ENCODE measurements around the gene SLC22A2. TPM values are rescaled to one million over a fixed set of nuclear protein-coding genes. Genes with fewer than 3 reads are reported as not detected.

Gene SLC22A2
- total RNA-seq, 2 donors from 2014 or later = not detected

GRCh38 chr6:160282444-160282843 is 23.8 kb upstream of the SLC22A2 start:
- no peak overlapping the region for H3K4me3 Mint-ChIP-seq
- no peak for ATAC-seq
- no peaks in the 10 kb centered on the region for H3K36me3 Mint-ChIP-seq (ENCODE audit: low read depth)
- DNase-seq = no peak
- no peaks in the 10 kb centered on the region for H3K9me3 ChIP-seq (ENCODE audit: control insufficient read depth, low read length, poor library complexity, severe bottlenecking)
- no peak overlapping the region for H3K27ac Mint-ChIP-seq
- peaks cover 3% of the 10 kb centered on the region for H3K4me1 Mint-ChIP-seq
- H3K27me3 Mint-ChIP-seq = peaks cover 20% of the 10 kb centered on the region

- no peaks in the 10 kb centered on the region for H3K36me3 Mint-ChIP-seq (ENCODE audit: low read depth)
- DNase-seq (no peak), ATAC-seq (no peak)
- H3K27me3 Mint-ChIP-seq = no peaks in the 10 kb centered on the region
- no peak overlapping the region for H3K4me3 Mint-ChIP-seq
- H3K9me3 ChIP-seq (ENCODE audit: control insufficient read depth, low read length, poor library complexity, severe bottlenecking) = no peaks in the 10 kb centered on the region
- peaks cover 3% of the 10 kb centered on the region for H3K4me1 Mint-ChIP-seq
- no peak overlapping the region for H3K27ac Mint-ChIP-seq
Observed at GRCh38 chr6:160279850-160280249, 21.2 kb upstream of the SLC22A2 start.

- DNase-seq (no peak), ATAC-seq (no peak)
- Mint-ChIP-seq H3K27ac (no peak overlapping the region), H3K4me3 (no peak overlapping the region), H3K27me3 (no peaks in the 10 kb centered on the region), H3K36me3 (ENCODE audit: low read depth) (no peaks in the 10 kb centered on the region), H3K4me1 (peaks cover 3% of the 10 kb centered on the region)
- no peaks in the 10 kb centered on the region for H3K9me3 ChIP-seq (ENCODE audit: control insufficient read depth, low read length, poor library complexity, severe bottlenecking)
Observed at GRCh38 chr6:160278786-160279310, 20.2 kb upstream of the SLC22A2 start.

GRCh38 chr6:160278311-160278710 is 19.7 kb upstream of the SLC22A2 start:
- ATAC-seq (no peak), DNase-seq (no peak)
- H3K27ac Mint-ChIP-seq = no peak overlapping the region
- peaks cover 3% of the 10 kb centered on the region for H3K27me3 Mint-ChIP-seq
- H3K9me3 ChIP-seq (ENCODE audit: control insufficient read depth, low read length, poor library complexity, severe bottlenecking) = no peaks in the 10 kb centered on the region
- H3K4me3 Mint-ChIP-seq = no peak overlapping the region
- no peaks in the 10 kb centered on the region for H3K36me3 Mint-ChIP-seq (ENCODE audit: low read depth)
- peaks cover 3% of the 10 kb centered on the region for H3K4me1 Mint-ChIP-seq

- ATAC-seq = no peak
- H3K4me3 Mint-ChIP-seq = no peak overlapping the region
- H3K27ac Mint-ChIP-seq = no peak overlapping the region
- H3K9me3 ChIP-seq (ENCODE audit: control insufficient read depth, low read length, poor library complexity, severe bottlenecking) = no peaks in the 10 kb centered on the region
- peaks cover 3% of the 10 kb centered on the region for H3K4me1 Mint-ChIP-seq
- H3K27me3 Mint-ChIP-seq = peaks cover 8% of the 10 kb centered on the region
- no peak for DNase-seq
- H3K36me3 Mint-ChIP-seq (ENCODE audit: low read depth) = no peaks in the 10 kb centered on the region
Observed at GRCh38 chr6:160277546-160277945, 18.9 kb upstream of the SLC22A2 start.

GRCh38 chr6:160277144-160277543 is 18.5 kb upstream of the SLC22A2 start:
- H3K27me3 Mint-ChIP-seq = peaks cover 8% of the 10 kb centered on the region
- H3K4me3 Mint-ChIP-seq = no peak overlapping the region
- no peak for ATAC-seq
- no peak overlapping the region for H3K27ac Mint-ChIP-seq
- H3K36me3 Mint-ChIP-seq (ENCODE audit: low read depth) = no peaks in the 10 kb centered on the region
- H3K4me1 Mint-ChIP-seq = peaks cover 5% of the 10 kb centered on the region
- H3K9me3 ChIP-seq (ENCODE audit: control insufficient read depth, low read length, poor library complexity, severe bottlenecking) = no peaks in the 10 kb centered on the region
- no peak for DNase-seq

GRCh38 chr6:160276126-160276525 is 17.5 kb upstream of the SLC22A2 start:
- no peak for DNase-seq
- Mint-ChIP-seq H3K27me3 (peaks cover 8% of the 10 kb centered on the region), H3K27ac (no peak overlapping the region), H3K4me1 (peaks cover 5% of the 10 kb centered on the region), H3K36me3 (ENCODE audit: low read depth) (no peaks in the 10 kb centered on the region), H3K4me3 (no peak overlapping the region)
- no peak for ATAC-seq
- no peaks in the 10 kb centered on the region for H3K9me3 ChIP-seq (ENCODE audit: control insufficient read depth, low read length, poor library complexity, severe bottlenecking)

GRCh38 chr6:160275511-160276003 is 16.9 kb upstream of the SLC22A2 start:
- Mint-ChIP-seq H3K36me3 (ENCODE audit: low read depth) (no peaks in the 10 kb centered on the region), H3K4me3 (no peak overlapping the region), H3K27me3 (peaks cover 8% of the 10 kb centered on the region), H3K4me1 (peaks cover 5% of the 10 kb centered on the region), H3K27ac (no peak overlapping the region)
- no peaks in the 10 kb centered on the region for H3K9me3 ChIP-seq (ENCODE audit: control insufficient read depth, low read length, poor library complexity, severe bottlenecking)
- ATAC-seq (no peak), DNase-seq (no peak)

- Mint-ChIP-seq H3K4me3 (no peak overlapping the region), H3K36me3 (ENCODE audit: low read depth) (no peaks in the 10 kb centered on the region), H3K4me1 (peaks cover 5% of the 10 kb centered on the region), H3K27ac (no peak overlapping the region), H3K27me3 (peaks cover 8% of the 10 kb centered on the region)
- no peaks in the 10 kb centered on the region for H3K9me3 ChIP-seq (ENCODE audit: control insufficient read depth, low read length, poor library complexity, severe bottlenecking)
- ATAC-seq (no peak), DNase-seq (no peak)
Observed at GRCh38 chr6:160274871-160275510, 16.4 kb upstream of the SLC22A2 start.

- peaks cover 8% of the 10 kb centered on the region for H3K27me3 Mint-ChIP-seq
- H3K9me3 ChIP-seq (ENCODE audit: control insufficient read depth, low read length, poor library complexity, severe bottlenecking) = no peaks in the 10 kb centered on the region
- no peak for DNase-seq
- ATAC-seq = no peak
- no peaks in the 10 kb centered on the region for H3K36me3 Mint-ChIP-seq (ENCODE audit: low read depth)
- H3K4me3 Mint-ChIP-seq = no peak overlapping the region
- H3K4me1 Mint-ChIP-seq = peaks cover 3% of the 10 kb centered on the region
- H3K27ac Mint-ChIP-seq = no peak overlapping the region
Observed at GRCh38 chr6:160273750-160274149, 15.1 kb upstream of the SLC22A2 start.

- Mint-ChIP-seq H3K27me3 (peaks cover 8% of the 10 kb centered on the region), H3K36me3 (ENCODE audit: low read depth) (no peaks in the 10 kb centered on the region), H3K27ac (no peak overlapping the region), H3K4me3 (no peak overlapping the region), H3K4me1 (peaks cover 2% of the 10 kb centered on the region)
- DNase-seq (no peak), ATAC-seq (no peak)
- H3K9me3 ChIP-seq (ENCODE audit: control insufficient read depth, low read length, poor library complexity, severe bottlenecking) = no peaks in the 10 kb centered on the region
Observed at GRCh38 chr6:160273196-160273595, 14.6 kb upstream of the SLC22A2 start.

GRCh38 chr6:160272707-160273106 is 14.1 kb upstream of the SLC22A2 start:
- no peaks in the 10 kb centered on the region for H3K9me3 ChIP-seq (ENCODE audit: control insufficient read depth, low read length, poor library complexity, severe bottlenecking)
- peaks cover 12% of the 10 kb centered on the region for H3K27me3 Mint-ChIP-seq
- H3K27ac Mint-ChIP-seq = no peak overlapping the region
- H3K4me3 Mint-ChIP-seq = no peak overlapping the region
- H3K4me1 Mint-ChIP-seq = peaks cover 2% of the 10 kb centered on the region
- DNase-seq (no peak), ATAC-seq (no peak)
- no peaks in the 10 kb centered on the region for H3K36me3 Mint-ChIP-seq (ENCODE audit: low read depth)

GRCh38 chr6:160270347-160270746 is 11.7 kb upstream of the SLC22A2 start:
- ATAC-seq (no peak), DNase-seq (no peak)
- Mint-ChIP-seq H3K36me3 (ENCODE audit: low read depth) (no peaks in the 10 kb centered on the region), H3K4me3 (no peak overlapping the region), H3K27ac (no peak overlapping the region), H3K27me3 (peaks cover 19% of the 10 kb centered on the region), H3K4me1 (peaks cover 9% of the 10 kb centered on the region)
- no peaks in the 10 kb centered on the region for H3K9me3 ChIP-seq (ENCODE audit: control insufficient read depth, low read length, poor library complexity, severe bottlenecking)

- ATAC-seq (no peak), DNase-seq (no peak)
- Mint-ChIP-seq H3K27me3 (peaks cover 19% of the 10 kb centered on the region), H3K4me3 (no peak overlapping the region), H3K4me1 (peaks cover 9% of the 10 kb centered on the region), H3K27ac (no peak overlapping the region), H3K36me3 (ENCODE audit: low read depth) (no peaks in the 10 kb centered on the region)
- no peaks in the 10 kb centered on the region for H3K9me3 ChIP-seq (ENCODE audit: control insufficient read depth, low read length, poor library complexity, severe bottlenecking)
Observed at GRCh38 chr6:160269771-160270170, 11.2 kb upstream of the SLC22A2 start.

Data from T-helper 17 cell (primary cell).